Activated CD4-positive, alpha-beta memory T cell treated with anti-CD3 and anti-CD28 coated beads for 36 hours (primary cell): ENCODE results near the gene FYTTD1. TPM values are rescaled to one million over a fixed set of nuclear protein-coding genes. Genes with fewer than 3 reads are reported as not detected.
A peak's percentile ranks its signal among the peaks of the same experiment; 100 is the strongest.

Experiments used
- CTCF ChIA-PET: fragments of 350-600 bp; sonication (Branson Sonifier 250); formaldehyde crosslinking; loops from one replicate; lab custom pipeline; 2021; ENCODE audit warnings: antibody characterized with exemption, inconsistent platforms; lab: Charles Lee
- POLR2A ChIA-PET: fragments of 350-600 bp; sonication (Branson Sonifier 250); formaldehyde crosslinking; loops from one replicate; lab custom pipeline; 2021; ENCODE audit warnings: antibody characterized with exemption; lab: Charles Lee
- DNase-seq: peaks from one replicate; pipeline ENCODE4 v3.0.0-alpha.2; 2020
- H3K27ac Mint-ChIP-seq: one replicate; pipeline ENCODE4 v1.8.0; 2021; ENCODE audit warnings: mixed read lengths
- H3K27me3 Mint-ChIP-seq: one replicate; pipeline ENCODE4 v1.8.0; 2021; ENCODE audit warnings: mixed read lengths
- H3K36me3 Mint-ChIP-seq: one replicate; pipeline ENCODE4 v1.8.0; 2021; ENCODE audit warnings: mixed read lengths
- H3K4me1 Mint-ChIP-seq: one replicate; pipeline ENCODE4 v1.8.0; 2021; ENCODE audit warnings: low read depth, mixed read lengths
- H3K4me3 Mint-ChIP-seq: one replicate; pipeline ENCODE4 v1.8.0; 2021; ENCODE audit warnings: mild to moderate bottlenecking, mixed read lengths
- H3K9me3 Mint-ChIP-seq: one replicate; pipeline ENCODE4 v1.8.0; 2021; ENCODE audit warnings: mixed read lengths
- intact Hi-C: fragments of 100-400 bp; cut with micrococcal nuclease; formaldehyde crosslinking; loops from one replicate; pipeline ENCODE4 v1.15.1; 2023
- total RNA-seq, 2 experiments: library from RNA; stranded (reverse); gene quantifications; one replicate each; pipeline ENCODE4 v1.2.3, GENCODE V29; 2021

The FYTTD1 gene
- total RNA-seq, 2 experiments from 2014 or later, result 35.5 to 39.9 TPM

GRCh38 chr3:197811343-197811742, 61.7 kb downstream of the FYTTD1 start:
- intact Hi-C loops, result no loop called here
- Mint-ChIP-seq H3K4me3 (no peak overlapping the region), H3K27ac (no peak overlapping the region), H3K27me3 (no peaks in the 10 kb centered on the region), H3K36me3 (no peaks in the 10 kb centered on the region), H3K9me3 (no peaks in the 10 kb centered on the region), H3K4me1 (peaks cover 31% of the 10 kb centered on the region)
- ChIA-PET POLR2A (no interaction called here), CTCF (no interaction called here)
- no peak for DNase-seq

GRCh38 chr3:197814372-197814771, 64.7 kb downstream of the FYTTD1 start:
- ChIA-PET POLR2A (no interaction called here), CTCF (no interaction called here)
- intact Hi-C loops, result no loop called here
- peaks cover 3% of the 10 kb centered on the region for H3K36me3 Mint-ChIP-seq
- no peak overlapping the region for H3K27ac Mint-ChIP-seq
- peaks cover 12% of the 10 kb centered on the region for H3K4me1 Mint-ChIP-seq
- no peak overlapping the region for H3K4me3 Mint-ChIP-seq
- H3K27me3 Mint-ChIP-seq, result no peaks in the 10 kb centered on the region
- no peak for DNase-seq
- H3K9me3 Mint-ChIP-seq, result no peaks in the 10 kb centered on the region

GRCh38 chr3:197820550-197821335, 71.1 kb downstream of the FYTTD1 start:
- Mint-ChIP-seq H3K27me3 (no peaks in the 10 kb centered on the region), H3K4me1 (no peaks in the 10 kb centered on the region), H3K4me3 (no peak overlapping the region), H3K9me3 (no peaks in the 10 kb centered on the region), H3K27ac (no peak overlapping the region), H3K36me3 (peaks cover 17% of the 10 kb centered on the region)
- no peak for DNase-seq
- intact Hi-C loops, result no loop called here
- POLR2A ChIA-PET, result no interaction called here
- CTCF ChIA-PET, result interaction anchor here (1.3 to 1.7 kb wide), 2 partner anchors 18 to 19 kb away, joined by 4 to 5 read pairs; no protein-coding TSS in a partner anchor

GRCh38 chr3:197829397-197830045, 79.8 kb downstream of the FYTTD1 start:
- CTCF ChIA-PET, result no interaction called here

GRCh38 chr3:197830308-197830966, 80.8 kb downstream of the FYTTD1 start:
- Mint-ChIP-seq H3K4me3 (no peak overlapping the region), H3K9me3 (no peaks in the 10 kb centered on the region), H3K27me3 (no peaks in the 10 kb centered on the region), H3K4me1 (peaks cover 7% of the 10 kb centered on the region), H3K36me3 (peaks cover 30% of the 10 kb centered on the region), H3K27ac (no peak overlapping the region)
- ChIA-PET CTCF (no interaction called here), POLR2A (no interaction called here)
- no peak for DNase-seq
- intact Hi-C loops, result no loop called here

More at GRCh38 chr3:197829397-197830045, 79.8 kb downstream of the FYTTD1 start:
- intact Hi-C loops, result no loop called here
- no peak overlapping the region for H3K4me3 Mint-ChIP-seq
- peaks cover 29% of the 10 kb centered on the region for H3K36me3 Mint-ChIP-seq
- DNase-seq, result no peak
- no peak overlapping the region for H3K27ac Mint-ChIP-seq
- POLR2A ChIA-PET, result no interaction called here
- peaks cover 4% of the 10 kb centered on the region for H3K4me1 Mint-ChIP-seq
- no peaks in the 10 kb centered on the region for H3K9me3 Mint-ChIP-seq
- no peaks in the 10 kb centered on the region for H3K27me3 Mint-ChIP-seq

GRCh38 chr3:197830967-197831313, 81.3 kb downstream of the FYTTD1 start:
- intact Hi-C loops, result no loop called here
- H3K27ac Mint-ChIP-seq, result no peak overlapping the region
- POLR2A ChIA-PET, result no interaction called here
- no peaks in the 10 kb centered on the region for H3K9me3 Mint-ChIP-seq
- peaks cover 32% of the 10 kb centered on the region for H3K36me3 Mint-ChIP-seq
- H3K4me3 Mint-ChIP-seq, result no peak overlapping the region
- no peak for DNase-seq
- peaks cover 9% of the 10 kb centered on the region for H3K4me1 Mint-ChIP-seq
- H3K27me3 Mint-ChIP-seq, result no peaks in the 10 kb centered on the region
- CTCF ChIA-PET, result no interaction called here

GRCh38 chr3:197833930-197834715, 84.4 kb downstream of the FYTTD1 start:
- Mint-ChIP-seq H3K4me3 (no peak overlapping the region), H3K4me1 (peaks cover 9% of the 10 kb centered on the region), H3K36me3 (peaks cover 34% of the 10 kb centered on the region), H3K9me3 (no peaks in the 10 kb centered on the region), H3K27me3 (no peaks in the 10 kb centered on the region), H3K27ac (peak overlapping the region; percentile 56)
- CTCF ChIA-PET, result no interaction called here
- no peak for DNase-seq
- intact Hi-C loops, result no loop called here
- POLR2A ChIA-PET, result no interaction called here

GRCh38 chr3:197835509-197835908, 85.8 kb downstream of the FYTTD1 start:
- peak; percentile 28 for DNase-seq
- intact Hi-C loops, result no loop called here
- no peaks in the 10 kb centered on the region for H3K9me3 Mint-ChIP-seq
- no peak overlapping the region for H3K27ac Mint-ChIP-seq
- peaks cover 9% of the 10 kb centered on the region for H3K4me1 Mint-ChIP-seq
- ChIA-PET POLR2A (no interaction called here), CTCF (no interaction called here)
- H3K36me3 Mint-ChIP-seq, result peaks cover 32% of the 10 kb centered on the region
- H3K4me3 Mint-ChIP-seq, result no peak overlapping the region
- H3K27me3 Mint-ChIP-seq, result no peaks in the 10 kb centered on the region

GRCh38 chr3:197836244-197836643, 86.6 kb downstream of the FYTTD1 start:
- Mint-ChIP-seq H3K27ac (no peak overlapping the region), H3K27me3 (no peaks in the 10 kb centered on the region), H3K4me1 (peaks cover 9% of the 10 kb centered on the region), H3K4me3 (no peak overlapping the region), H3K36me3 (peaks cover 32% of the 10 kb centered on the region), H3K9me3 (no peaks in the 10 kb centered on the region)
- intact Hi-C loops, result no loop called here
- POLR2A ChIA-PET, result no interaction called here
- no peak for DNase-seq
- CTCF ChIA-PET, result no interaction called here

Other genes with a start within 250 kb of the FYTTD1 start
- gene BDH1, start 193.9 kb upstream of the FYTTD1 start, total RNA-seq, result 10 to 100 TPM; 86.6 to 90.5 TPM
- gene RUBCN, start 13.0 kb upstream of the FYTTD1 start, total RNA-seq, result 10 to 100 TPM; 32.9 to 33.3 TPM
- 10 to 100 TPM; 50.1 to 51.1 TPM for gene LRCH3, start 41.4 kb downstream of the FYTTD1 start, total RNA-seq
- 1,000 to 10,000 TPM; 1,575 to 1,587 TPM for gene RPL35A, start 200.3 kb downstream of the FYTTD1 start, total RNA-seq
- 1 to 10 TPM; 3.6 to 3.8 TPM for gene LMLN, start 210.3 kb downstream of the FYTTD1 start, total RNA-seq